HG02610 (cell line): ENCODE results near the gene TRNT1.

ENCODE experiments used
- ATAC-seq: cut with Tn5 transposase; IDR thresholded peaks from one replicate; pipeline ENCODE4 v1.9.1; 2021; ENCODE audit warnings: mild to moderate bottlenecking, moderate library complexity; ENCODE audit not compliant: unreplicated experiment

The TRNT1 gene

DNA sequence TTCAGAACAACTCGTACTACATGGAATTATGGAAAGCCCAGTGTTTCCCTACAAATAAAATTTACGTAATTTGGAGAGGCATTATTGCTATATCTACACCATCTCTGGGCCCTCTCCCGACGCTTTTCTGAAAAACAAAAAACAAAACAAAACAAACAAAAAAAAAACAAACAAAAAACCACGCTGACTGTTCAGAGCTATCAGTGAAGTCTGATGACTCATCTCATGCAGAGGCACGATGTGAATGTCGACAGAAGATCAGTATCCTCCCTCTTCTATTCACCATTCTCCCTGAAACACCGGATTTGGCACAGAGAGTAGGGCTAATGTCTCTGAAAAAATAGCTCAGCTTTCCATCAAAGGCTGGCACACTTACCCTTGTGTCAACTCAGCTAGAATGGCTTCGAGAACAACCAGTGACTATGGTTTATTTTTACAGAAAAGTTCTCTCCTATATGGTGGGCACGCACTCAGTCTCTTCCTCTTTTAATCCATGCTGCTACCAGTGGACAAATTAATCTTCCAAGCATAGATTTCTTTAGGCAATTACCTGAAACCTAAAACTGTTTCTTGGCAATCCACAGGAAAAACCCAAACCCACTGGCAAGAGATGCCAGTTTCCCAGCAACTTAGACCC lies 51.2 kb downstream of the TRNT1 start:
- ATAC-seq = no peak

DNA sequence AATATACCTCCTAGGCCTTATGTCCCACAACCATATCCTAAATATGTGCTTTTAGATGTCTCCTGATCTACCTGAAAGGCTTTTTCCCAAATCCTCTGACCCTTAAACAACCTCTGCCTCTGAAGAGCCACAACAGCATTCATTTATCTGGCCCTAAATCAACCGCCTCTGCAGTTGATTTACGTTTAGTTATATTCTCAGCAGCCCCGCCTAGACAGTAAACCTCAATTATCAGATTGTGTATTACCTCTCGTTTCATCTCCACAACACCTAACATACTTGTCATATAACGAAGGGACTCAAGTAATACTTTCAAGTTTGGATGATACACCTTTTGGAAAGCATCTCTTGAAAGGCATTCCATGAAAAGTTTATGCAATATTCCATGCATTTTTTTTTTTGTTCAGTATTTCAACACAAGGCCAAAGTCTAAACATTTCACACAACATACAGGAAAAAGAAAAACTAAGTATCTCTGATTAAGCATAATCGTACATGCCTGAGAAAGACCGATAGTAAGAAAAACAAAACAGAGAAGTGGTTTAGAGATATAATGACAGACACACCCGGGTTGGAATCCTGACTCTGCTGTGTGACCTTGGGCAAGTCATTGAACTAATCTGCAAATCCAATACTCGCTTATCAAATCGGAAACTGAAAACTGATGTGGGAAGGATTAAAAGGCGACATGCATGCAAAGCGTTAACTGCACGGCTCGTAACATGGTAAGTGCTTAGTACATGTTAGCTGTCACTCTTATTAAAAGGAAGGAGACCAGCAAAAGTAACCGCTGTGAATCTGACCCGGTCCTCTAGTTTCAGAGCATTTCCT lies 52.0 kb downstream of the TRNT1 start:
- peak; percentile 1 for ATAC-seq

DNA sequence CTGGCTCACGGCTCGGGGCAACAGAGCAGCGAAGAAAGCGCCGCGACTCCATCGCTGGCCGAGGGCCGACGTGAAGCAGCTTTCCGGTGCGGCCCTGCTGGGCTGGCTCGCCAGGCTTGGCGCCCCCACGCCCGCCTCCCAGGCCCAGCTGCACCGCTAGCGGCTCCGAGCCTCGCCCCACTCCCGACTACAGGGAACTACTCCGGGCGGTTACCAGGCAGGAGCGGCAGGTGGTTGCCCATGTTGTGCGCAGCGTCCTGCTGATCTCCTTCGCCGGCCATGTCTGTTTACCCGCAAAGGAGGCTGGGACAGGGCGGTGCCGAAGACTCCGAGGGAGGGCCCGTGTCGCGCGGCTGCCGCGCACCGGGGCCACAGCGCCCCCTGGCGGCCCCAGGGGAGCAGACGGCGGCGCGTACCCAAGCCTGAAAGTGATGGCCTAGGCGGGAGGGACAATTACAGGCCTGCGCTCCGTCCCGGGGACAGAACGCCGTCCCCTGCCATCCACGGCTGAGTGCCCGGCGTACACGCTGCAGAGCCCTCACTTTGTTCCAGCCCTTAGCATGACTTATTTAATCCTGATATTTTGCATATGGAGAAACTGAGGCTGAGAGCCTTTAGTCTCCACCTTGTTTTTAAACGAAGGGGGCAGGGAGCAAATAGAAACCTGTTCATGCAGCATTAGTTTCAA lies 52.8 kb downstream of the TRNT1 start, which contains the start of gene CRBN:
Gene CRBN (minus strand): TSS at position 285 of the 688 bp plus-strand sequence. CDS start 4 bp downstream, at position 281.
- ATAC-seq = peak; percentile 99

DNA sequence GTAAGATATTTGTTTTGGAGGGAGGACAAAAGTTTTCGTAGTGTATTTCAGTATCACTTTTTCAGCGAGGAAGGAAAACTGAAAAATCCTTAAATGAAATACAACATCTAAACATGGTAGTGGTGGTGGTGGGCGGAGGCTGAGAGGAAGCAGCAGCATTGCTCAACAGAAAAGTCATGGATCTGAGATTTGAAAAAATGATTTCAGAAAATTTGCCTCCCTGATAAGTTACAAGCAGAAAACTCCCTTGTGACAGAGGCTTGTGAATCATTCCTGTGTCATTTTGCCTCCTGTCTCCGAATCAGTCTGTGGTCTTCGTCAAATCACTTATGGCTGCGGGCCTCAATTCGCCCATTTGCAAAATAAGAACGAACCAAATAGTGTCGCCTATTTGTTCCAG lies 53.7 kb downstream of the TRNT1 start:
- ATAC-seq = no peak

DNA sequence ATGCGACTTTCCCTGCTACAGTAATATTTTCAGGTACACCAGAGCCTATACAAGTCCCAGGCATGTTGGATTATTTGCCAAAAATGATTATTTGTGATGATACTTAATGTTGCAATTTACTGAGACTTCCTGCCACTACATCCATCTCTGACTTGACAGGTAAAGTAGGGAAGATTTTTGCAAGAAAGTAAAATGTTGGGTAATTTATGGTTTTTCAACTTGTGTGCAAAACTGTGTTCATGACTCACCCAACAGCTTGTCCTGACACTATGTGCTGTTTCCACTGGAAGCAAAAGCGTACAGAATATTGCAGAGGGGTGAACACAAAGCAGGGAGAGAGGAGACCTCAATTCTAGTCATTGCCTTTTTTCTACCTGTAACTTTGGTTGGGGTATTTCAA lies 58.1 kb downstream of the TRNT1 start:
- no peak for ATAC-seq

DNA sequence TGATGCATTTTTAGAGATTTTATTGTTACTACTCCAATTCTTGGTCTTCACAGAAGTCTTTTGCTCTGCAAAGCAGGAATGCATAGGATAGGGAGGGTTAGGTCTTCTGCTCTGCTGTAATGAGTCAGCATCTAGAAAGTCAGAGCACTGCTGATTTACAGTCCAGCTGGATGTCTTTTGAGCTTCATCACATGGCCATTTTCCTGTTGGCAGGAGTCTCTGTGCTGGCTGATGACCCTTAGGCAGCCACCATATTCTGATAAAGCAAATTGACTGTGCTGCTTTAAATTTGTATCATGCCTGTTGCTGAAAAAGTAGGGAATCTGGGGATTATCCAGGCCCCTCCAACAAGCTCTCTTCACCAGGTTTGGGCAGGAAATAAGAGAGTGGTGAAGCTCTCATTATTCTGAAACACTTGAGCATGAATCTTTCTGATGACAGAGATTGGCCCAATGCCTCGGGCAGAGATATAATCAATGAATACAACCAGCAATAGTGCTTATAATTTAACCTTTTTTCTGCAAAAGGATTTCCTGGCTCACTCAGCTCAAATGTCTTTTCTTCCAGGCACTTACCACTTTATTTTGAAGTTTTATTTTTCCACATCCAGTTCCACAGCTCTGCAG lies 62.5 kb downstream of the TRNT1 start:
- ATAC-seq = no peak

DNA sequence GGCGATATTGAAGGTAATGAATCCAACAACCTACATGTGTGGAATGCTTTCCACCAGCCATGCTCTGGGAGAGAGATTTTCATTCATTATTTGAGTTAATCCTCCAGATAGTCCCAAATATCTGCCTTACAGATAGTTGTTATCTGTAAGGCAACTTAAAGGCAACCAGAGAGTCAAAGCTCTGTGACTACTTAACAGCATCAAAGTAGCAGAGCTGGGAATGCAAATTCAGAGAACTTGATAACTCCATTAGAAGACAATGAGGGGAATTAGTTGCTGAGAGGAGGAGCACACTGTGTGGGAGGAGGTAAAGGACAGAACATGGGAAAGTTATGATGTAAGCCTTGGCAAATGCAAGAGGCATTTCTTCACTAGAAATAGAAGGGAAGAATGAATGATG lies 63.2 kb downstream of the TRNT1 start:
- no peak for ATAC-seq

DNA sequence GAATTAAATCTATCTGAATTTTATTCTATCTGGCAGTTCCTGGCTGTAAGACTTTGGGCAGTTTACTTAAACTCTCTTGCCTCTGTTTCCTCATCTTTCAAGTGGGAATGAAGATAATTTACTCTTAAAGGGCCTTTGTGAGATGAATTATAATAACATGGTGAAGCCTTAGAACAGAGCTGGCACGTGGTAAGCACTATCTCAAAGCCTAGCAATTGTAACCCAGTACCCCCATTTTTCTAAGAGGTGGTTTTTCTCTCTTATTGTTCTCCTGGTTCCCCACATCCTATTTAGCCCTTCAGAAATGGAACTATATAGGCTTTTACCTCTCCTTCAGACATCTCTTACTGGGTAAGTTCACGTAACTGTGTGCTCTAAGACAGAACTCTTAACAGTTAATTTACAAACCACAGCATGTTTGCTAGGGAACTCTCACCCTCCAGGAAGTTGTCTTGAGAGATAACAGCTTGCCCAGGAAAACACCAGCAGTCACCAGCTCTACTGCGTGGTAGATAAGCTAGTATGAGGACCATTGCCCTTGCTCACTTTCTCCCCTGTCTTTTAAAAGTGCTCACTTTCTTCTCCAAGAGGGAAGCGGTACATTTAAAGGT lies 65.0 kb downstream of the TRNT1 start:
- no peak for ATAC-seq

DNA sequence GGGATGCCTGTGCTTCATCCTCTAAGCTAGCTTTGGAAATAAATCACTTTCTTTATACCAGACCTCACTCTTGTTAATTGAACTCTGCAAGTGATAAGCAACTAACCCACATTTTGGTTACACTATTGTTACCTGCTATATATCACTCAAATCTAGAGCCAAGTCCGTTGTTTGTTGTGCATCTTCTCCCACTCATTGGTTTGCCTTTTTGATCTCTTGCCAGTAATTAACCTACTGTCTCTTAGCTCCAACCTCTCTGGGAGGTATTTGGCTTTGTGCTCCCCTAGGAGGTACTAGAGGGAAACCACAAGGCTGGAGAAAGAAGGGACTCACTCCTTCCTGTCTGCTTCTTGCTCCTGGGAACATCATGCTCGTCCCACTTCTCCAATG lies 65.5 kb downstream of the TRNT1 start:
- no peak for ATAC-seq

DNA sequence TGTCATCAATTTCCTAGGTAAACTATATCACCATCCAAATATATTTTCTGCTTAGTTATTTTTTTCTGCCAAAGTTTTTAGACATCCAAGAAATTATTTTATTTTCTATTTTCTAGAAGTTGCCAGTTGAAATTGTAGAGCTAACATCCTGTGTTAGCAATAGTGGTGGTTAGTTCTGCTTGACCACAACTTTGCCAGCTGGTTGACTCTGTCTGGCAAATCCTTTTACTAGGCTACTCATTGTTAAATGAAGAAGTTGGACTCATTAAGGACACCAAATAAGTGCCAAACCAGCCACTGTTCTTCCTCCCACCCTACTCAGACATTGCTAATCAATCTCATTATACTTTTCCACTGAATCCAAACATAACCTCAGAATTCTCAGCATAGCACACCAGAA lies 68.1 kb downstream of the TRNT1 start:
- no peak for ATAC-seq

DNA sequence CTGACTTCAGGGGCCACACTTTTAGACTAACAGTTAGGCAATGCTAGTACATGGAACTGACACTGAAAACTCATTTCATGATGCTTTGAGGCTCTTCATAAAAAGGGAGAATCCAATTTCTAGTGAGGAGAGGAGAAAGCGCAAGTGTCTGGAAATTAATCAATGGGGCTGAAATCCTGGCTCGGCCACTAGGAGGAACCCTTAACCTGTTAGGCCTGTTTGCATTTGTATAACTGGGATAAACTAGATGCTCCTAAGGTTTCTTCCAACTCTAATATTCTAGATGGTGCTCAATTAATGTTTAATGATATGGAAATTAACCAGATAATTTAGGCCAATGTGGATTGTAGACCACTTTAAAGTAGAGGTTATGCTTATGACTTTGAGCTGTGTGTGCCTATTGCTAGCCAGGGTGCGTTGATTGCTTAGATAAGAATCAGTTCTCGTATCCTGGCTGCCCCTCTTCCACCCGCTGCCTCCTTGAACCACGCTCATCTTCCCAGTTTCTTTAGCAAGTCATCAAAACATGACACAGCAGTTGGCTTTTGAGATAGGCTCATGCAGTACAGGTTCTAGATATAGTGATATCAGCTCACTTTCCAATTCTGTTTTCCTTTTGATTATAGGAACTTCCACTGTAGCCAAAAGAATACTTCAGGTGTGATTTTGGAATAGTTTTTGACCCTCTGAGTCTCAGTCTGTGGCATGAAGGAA lies 69.6 kb downstream of the TRNT1 start:
- no peak for ATAC-seq
